Neural cell (in vitro differentiated cells): ENCODE results near the gene RBM11.

Source experiments
- CTCF ChIP-seq: fragments of 450-650 bp; IDR thresholded peaks from 2 replicates; pipeline ENCODE4 v1.5.1; 2014; ENCODE audit warnings: antibody characterized with exemption, mild to moderate bottlenecking, moderate library complexity; ENCODE audit not compliant: poor library complexity, severe bottlenecking
- EZH2 ChIP-seq: fragments of 200-600, 300-800 bp; shearing (Covaris generic), sonication (generic); IDR thresholded peaks from 2 replicates; pipeline ENCODE4 v1.6.1; 2014; ENCODE audit warnings: antibody characterized with exemption, low read length, borderline replicate concordance, mild to moderate bottlenecking; ENCODE audit not compliant: insufficient read depth, poor library complexity, severe bottlenecking
- POLR2AphosphoS5 ChIP-seq: IDR thresholded peaks from 2 replicates; pipeline ENCODE4 v1.6.1; 2012
- RAD21 ChIP-seq: fragments of 450-650 bp; conservative IDR thresholded peaks from 2 replicates; pipeline ENCODE4 v1.6.1; 2014; ENCODE audit warnings: antibody characterized with exemption, mild to moderate bottlenecking, moderate library complexity

- TF ChIP-seq EZH2 (no peak), POLR2AphosphoS5 (no peak), CTCF (no peak), RAD21 (no peak)
Measured at GRCh38 chr21:14229399-14229798, 13.4 kb downstream of the RBM11 start.
